ENCODE measurements around the gene POR.

The POR gene

GRCh38 chr7:75914169-75914654, 743 bp upstream of the POR start:
- intact Hi-C loops (cut with DNase I): loop anchor here (2.0 kb wide), 1 partner anchor 35 kb away; the partner anchor contains the start of gene RHBDD2
- DNase-seq: peak in 1 of 10 donors; percentile 54

- intact Hi-C loops (cut with DNase I): loop anchor here (2.0 to 5.0 kb wide), 2 partner anchors 37 to 77 kb away; partner anchors contain the start of genes RHBDD2 and TMEM120A
- peak in 3 of 10 donors; percentile 11 to 69 (median 13) for DNase-seq
Measured at GRCh38 chr7:75915416-75916156, 631 bp downstream of the POR start.

- intact Hi-C loops (cut with DNase I): loop anchor here (5.0 kb wide), 1 partner anchor 76 kb away; the partner anchor contains the start of gene TMEM120A
Measured at GRCh38 chr7:75916259-75916658, 1.3 kb downstream of the POR start.

GRCh38 chr7:75916685-75917634, 2.0 kb downstream of the POR start:
- intact Hi-C loops (cut with DNase I): loop anchor here (5.0 kb wide), 1 partner anchor 75 kb away; the partner anchor contains the start of gene TMEM120A

More at GRCh38 chr7:75916259-75916658, 1.3 kb downstream of the POR start:
- DNase-seq: no peak

GRCh38 chr7:75920431-75921161, 5.6 kb downstream of the POR start:
- DNase-seq: peak in 2 of 10 donors; percentile 18 to 24
- intact Hi-C loops (cut with DNase I): no loop called here

More at GRCh38 chr7:75916685-75917634, 2.0 kb downstream of the POR start:
- DNase-seq: peak in 1 of 10 donors; percentile 35

- DNase-seq: peak in 1 of 10 donors; percentile 6
- intact Hi-C loops (cut with DNase I): no loop called here
Measured at GRCh38 chr7:75921479-75921878, 6.5 kb downstream of the POR start.

GRCh38 chr7:75922966-75923603, 8.1 kb downstream of the POR start:
- intact Hi-C loops (cut with DNase I): no loop called here
- no peak for DNase-seq

GRCh38 chr7:75924256-75924655, 9.3 kb downstream of the POR start:
- DNase-seq: no peak
- intact Hi-C loops (cut with DNase I): no loop called here

- intact Hi-C loops (cut with DNase I): no loop called here
Measured at GRCh38 chr7:75924889-75925288, 9.9 kb downstream of the POR start.

GRCh38 chr7:75925717-75926435, 10.9 kb downstream of the POR start:
- intact Hi-C loops (cut with DNase I): no loop called here
- DNase-seq: peak in 4 of 10 donors; percentile 25 to 84 (median 36)

More at GRCh38 chr7:75924889-75925288, 9.9 kb downstream of the POR start:
- DNase-seq: no peak

- intact Hi-C loops (cut with DNase I): no loop called here
- DNase-seq: no peak
Measured at GRCh38 chr7:75928568-75928914, 13.6 kb downstream of the POR start.

- intact Hi-C loops (cut with DNase I): no loop called here
- DNase-seq: no peak
Measured at GRCh38 chr7:75931680-75932079, 16.7 kb downstream of the POR start.

- intact Hi-C loops (cut with DNase I): no loop called here
- DNase-seq: peak; percentile 30 to 94 (median 72)
Measured at GRCh38 chr7:75937958-75938786, 23.2 kb downstream of the POR start.

- no peak for DNase-seq
- intact Hi-C loops (cut with DNase I): no loop called here
Measured at GRCh38 chr7:75938921-75939320, 24.0 kb downstream of the POR start.

GRCh38 chr7:75943864-75944263, 28.9 kb downstream of the POR start:
- intact Hi-C loops (cut with DNase I): no loop called here
- no peak for DNase-seq

- no peak for DNase-seq
- intact Hi-C loops (cut with DNase I): no loop called here
Measured at GRCh38 chr7:75944507-75944906, 29.6 kb downstream of the POR start.

GRCh38 chr7:75945297-75946168, 30.6 kb downstream of the POR start:
- intact Hi-C loops (cut with DNase I): no loop called here

More at GRCh38 chr7:75945297-75946168, 30.6 kb downstream of the POR start:
- DNase-seq: peak in 1 of 10 donors; percentile 19
